ENCODE results near the gene OTUB1.

Gene OTUB1

DNA sequence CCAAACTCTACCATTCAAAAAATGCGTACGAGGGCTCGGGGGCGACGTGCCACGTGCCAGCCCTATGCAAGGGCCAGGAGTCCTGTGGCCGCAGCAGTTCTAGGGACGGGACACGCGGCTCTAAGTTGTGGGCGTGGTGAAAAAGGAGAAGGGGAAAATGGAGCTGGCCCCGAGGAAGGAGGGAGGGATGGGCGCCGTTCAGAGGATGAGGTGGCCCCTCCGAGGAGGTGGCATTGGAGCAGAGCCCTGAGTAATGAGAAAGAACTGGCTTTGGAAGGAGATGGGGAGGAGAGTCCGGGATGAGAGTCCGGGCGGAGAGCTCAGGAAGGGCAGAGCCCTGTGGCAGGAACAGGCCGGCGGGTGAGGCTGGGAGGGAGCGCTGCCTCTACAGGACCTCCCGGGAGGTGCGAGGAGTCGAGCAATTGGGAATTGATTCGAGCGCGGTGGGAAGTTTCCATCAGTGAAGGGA lies 21.0 kb downstream of the OTUB1 start:
- no peak for DNase-seq (ENCODE audit: low read depth)

DNA sequence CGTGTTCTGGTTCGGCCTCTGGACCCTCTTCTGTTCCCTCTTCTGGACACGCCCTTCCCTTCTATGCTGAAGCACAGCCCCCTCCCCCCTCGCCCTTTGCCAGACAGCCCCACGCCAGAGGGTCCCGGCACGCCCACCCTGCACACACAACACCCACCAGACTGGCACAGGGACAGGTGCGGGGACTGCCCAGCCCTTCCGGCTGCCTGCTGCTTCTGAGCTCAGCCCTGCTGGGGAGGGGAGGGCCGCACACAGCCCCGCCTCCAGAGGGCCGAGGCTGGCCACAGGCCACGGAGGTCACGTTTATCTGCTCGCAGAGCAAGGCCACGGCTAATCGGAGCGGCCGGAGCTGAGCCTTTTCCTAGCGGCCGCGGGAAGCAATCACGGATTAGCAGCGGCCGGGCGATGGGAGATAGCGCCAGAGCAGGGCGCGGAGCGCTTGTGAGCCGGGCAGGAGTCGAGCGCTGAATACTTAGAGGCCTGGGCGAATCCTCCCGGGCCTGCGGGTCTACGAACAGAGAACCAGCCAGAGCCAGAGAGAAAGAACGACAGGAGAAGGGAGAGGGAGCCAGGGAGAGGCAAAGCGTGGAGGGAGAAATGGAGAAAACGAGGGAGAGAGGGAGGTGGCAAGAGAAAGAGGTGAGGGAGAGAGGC lies 21.5 kb downstream of the OTUB1 start:
- no peak for DNase-seq (ENCODE audit: low read depth)

GRCh38 chr11:64008283-64008913 lies 22.2 kb downstream of the OTUB1 start:
- no peak for DNase-seq (ENCODE audit: low read depth)

GRCh38 chr11:64008914-64009633 lies 22.8 kb downstream of the OTUB1 start:
- no peak for DNase-seq (ENCODE audit: low read depth)

DNA sequence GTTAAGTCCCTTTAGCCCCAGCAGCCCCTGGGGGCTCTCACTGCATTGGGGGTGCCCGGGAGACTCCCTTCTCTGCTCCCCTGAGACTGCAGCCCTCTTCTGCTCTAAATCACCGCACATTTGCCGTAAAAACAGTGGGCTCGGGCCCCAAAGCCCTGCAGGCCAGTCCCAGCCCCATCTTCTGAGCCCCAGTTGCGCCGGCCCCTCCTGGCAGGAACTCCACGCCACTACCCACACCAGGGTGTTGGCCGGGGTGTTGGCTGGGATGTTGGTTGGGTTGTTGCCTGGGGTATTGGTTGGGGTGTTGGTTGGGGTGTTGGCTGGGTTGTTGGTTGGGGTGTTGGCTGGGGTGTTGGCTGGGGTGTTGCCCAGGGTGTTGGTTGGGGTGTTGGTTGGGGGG lies 23.5 kb downstream of the OTUB1 start:
- no peak for DNase-seq (ENCODE audit: low read depth)

GRCh38 chr11:64010783-64011182 lies 24.5 kb downstream of the OTUB1 start:
- DNase-seq (ENCODE audit: low read depth): no peak

- DNase-seq (ENCODE audit: low read depth): no peak
Measured at GRCh38 chr11:64011371-64011770, 25.1 kb downstream of the OTUB1 start.

DNA sequence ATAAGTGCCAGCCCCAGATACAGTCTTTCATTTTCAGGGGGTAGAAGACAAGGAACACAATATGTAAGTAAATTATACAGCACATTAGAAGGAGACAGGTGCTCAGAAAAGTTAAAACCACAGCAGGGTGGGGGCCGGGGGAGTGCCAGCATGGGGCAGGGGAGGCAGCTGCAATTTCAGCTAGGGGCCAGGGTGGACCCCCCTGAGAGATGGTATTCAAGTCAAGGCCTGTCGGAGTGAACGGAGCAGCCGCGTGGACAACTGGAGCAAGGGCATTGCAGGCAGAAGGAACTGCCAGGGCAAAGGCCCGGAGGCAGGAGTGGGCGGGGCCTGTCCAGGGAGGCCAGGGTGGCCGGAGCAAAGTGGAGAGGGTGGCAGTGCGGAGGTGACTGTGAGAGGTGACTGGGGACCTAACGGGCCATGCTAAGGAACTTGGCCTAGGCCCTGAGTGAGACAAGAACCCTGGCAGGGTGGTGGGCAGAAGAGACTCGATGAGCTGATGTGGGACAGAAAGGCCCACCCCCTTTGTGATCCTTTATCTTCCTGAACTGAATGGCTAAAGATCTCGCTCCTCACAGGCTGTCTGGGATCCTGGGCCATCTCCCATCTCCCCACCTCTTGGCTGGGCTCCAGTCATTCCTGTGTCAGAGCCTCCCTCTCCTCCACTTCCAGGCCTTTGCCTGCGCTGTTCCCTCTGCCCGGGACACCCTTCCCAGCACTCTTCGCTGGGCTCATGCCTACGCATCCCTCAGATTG lies 27.1 kb downstream of the OTUB1 start:
- no peak for DNase-seq (ENCODE audit: low read depth)

GRCh38 chr11:64014356-64014755 lies 28.1 kb downstream of the OTUB1 start:
- DNase-seq (ENCODE audit: low read depth): no peak

DNA sequence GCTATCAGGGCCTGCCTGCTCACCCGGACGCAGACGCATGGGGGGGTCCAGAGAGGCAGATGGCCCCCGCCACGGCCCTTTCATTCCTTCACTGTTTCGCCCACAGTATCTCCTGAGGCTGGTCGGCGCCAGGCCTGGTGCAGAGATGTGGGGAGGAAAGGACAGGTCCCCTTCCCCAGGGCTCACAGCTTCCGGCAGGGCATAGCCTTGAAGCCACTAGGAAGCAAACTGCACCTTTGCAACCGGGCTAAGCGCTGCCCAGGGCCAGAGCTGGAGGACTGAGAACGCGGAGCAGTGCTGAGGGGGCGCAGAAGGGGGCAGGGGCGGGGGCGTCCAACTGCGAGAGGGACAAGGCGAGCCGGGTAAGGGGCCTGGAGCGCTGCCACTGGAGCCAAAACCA lies 29.3 kb downstream of the OTUB1 start:
- no peak for DNase-seq (ENCODE audit: low read depth)

GRCh38 chr11:64015935-64016845 lies 30.0 kb downstream of the OTUB1 start:
- no peak for DNase-seq (ENCODE audit: low read depth)

DNA sequence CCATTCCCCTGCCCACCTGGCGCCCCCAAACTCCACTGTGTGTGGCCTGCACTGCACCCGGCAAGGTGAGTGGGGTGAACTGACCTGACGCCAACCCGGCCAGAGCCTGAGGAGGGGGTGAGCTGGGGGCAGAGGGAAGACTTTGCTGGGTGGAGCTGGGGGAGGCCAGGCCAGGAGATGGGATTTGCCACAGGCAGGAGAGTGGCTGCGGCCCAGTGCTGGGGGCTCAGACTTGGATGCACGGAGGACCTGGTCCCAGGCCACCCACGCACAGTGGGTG lies 31.6 kb downstream of the OTUB1 start:
- DNase-seq (ENCODE audit: low read depth): no peak

DNA sequence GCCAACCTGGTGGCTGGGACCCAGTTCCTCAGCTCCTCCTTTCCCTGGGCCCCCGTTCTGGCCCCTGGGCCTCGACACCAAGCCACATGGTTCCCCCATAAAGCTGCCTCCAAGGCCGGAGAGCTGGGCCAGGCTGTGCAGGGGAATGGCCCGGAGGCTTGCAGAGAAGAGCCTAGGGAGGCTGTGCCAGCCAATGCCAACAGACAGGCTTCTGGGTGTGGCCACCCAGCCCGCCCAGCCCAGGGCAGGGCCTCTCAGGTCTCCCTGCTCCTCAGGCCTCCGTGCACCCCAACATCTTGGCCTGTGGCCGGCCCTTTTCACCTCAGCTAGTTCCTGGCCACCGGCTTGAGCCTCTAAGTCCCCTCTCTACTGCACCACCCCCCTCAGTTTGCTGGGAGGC lies 32.1 kb downstream of the OTUB1 start:
- no peak for DNase-seq (ENCODE audit: low read depth)

- no peak for DNase-seq (ENCODE audit: low read depth)
Measured at GRCh38 chr11:64019106-64020037, 33.1 kb downstream of the OTUB1 start.

DNA sequence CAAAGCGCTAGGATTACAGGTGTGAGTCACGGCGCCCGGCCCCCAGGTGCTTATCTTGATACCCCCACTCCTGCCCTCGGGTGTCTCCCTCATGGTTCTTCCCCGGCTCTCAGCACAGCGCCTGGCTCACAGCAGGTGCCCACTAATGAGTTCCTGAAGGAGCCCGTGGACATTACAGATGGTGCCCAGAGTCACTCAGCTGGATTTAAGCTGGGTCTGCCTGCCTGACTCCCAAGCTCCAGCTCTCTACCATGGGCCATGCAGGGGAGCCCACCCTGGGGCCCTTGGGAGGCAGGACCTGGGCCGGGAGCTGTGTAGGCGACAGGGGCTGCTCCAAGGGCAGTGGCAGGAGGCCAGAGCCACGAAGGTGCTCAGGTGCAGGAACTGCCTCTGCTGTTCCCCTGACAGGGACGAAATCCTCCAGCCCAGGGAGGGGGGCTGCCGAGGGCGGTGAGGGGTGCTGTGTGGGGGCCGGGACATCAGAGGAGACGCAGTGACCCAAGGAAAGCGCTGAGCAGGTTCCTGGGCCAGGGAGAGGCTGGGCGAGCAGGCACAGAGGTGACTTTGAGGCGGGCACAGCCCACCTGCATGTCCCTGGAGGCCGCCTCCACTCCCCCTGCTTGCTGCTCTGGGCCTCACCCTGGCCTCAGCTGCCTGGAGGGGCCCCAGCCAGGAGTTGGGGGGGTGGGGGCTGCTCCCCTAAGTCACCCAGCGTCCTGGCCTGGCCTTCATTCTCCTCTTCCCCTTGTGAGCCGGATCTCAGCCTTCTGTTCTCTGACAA lies 34.9 kb downstream of the OTUB1 start:
- DNase-seq (ENCODE audit: low read depth): no peak

GRCh38 chr11:64021757-64022093 lies 35.5 kb downstream of the OTUB1 start:
- DNase-seq (ENCODE audit: low read depth): no peak

GRCh38 chr11:64022125-64022784 lies 36.0 kb downstream of the OTUB1 start:
- DNase-seq (ENCODE audit: low read depth): no peak

DNA sequence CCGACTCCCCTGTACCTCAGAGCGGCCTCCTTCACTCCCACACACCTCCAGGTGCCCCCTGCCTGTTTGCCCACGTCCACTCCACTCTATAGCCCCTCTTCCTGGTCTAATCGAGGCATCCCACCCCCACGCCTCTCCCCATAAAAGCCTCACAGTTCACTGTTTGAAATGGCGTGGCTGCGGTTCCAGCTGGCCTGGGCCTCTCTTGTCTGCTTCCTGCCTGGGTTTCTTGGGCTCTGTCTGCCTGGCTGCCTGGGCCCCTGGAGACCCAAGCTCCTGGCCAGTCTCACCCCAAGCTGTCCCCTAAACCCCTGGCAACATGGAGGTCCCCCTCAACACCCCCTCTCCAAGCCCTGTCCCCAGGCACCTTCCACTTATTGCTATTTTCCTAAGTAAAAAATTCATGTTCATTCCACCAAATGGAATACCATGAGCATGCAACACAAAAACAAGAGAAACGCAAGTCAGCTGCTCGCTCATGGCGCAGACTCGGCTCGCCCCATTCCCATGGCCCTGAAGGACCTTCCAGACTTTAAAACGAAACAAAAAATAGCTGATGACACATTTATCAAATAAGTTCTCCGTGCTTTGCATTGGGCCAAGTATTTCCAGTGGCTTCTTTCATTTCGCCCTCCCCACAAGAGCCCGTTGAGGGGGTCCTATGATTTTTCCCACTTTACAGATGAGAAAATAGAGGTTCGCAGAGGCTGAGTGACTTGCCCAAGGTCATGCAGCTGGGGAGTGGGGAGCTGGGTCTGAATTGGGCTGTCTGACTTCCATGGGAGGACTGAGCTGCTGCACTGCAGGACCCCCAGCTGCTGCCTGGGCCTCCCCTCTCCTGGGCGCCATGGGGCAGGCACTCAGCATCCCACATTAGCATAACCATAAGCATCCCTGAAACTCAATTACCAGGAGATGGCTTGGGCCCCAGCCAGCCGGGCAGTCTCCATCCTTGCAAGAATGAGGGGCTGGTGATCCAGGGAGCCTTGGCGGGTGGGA lies 37.8 kb downstream of the OTUB1 start:
- no peak for DNase-seq (ENCODE audit: low read depth)

Data from HS-27A (cell line).